CD14-positive monocyte (primary cell): Measurements from ENCODE around the gene ATXN7L1. TPM values are rescaled to one million over a fixed set of nuclear protein-coding genes. Genes with fewer than 3 reads are reported as not detected.

ENCODE experiments used
- DNase-seq, 3 donors: peaks; one replicate each; pipeline ENCODE4 v3.0.0-alpha.2; 2011 to 2022
- H2AFZ ChIP-seq: 2 replicates; pipeline ENCODE4 v1.6.0; 2012; ENCODE audit warnings: mild to moderate bottlenecking, low read depth, low read length, inconsistent platforms; ENCODE audit not compliant: insufficient read depth, poor library complexity, severe bottlenecking
- H3K27ac ChIP-seq, 2 donors: 1 replicate in 1 of 2; 2 replicates in 1 of 2; pipeline ENCODE4 v1.5.1; 2012 to 2013; ENCODE audit warnings: low read length in 2 of 2, control low read depth in 1 of 2, inconsistent platforms in 1 of 2, low read depth in 1 of 2, mild to moderate bottlenecking in 1 of 2
- H3K27me3 ChIP-seq, 2 donors: one replicate each; pipeline versions ENCODE4 v1.6.0 to v1.6.1; 2011 to 2013; ENCODE audit warnings: low read length in 2 of 2; ENCODE audit not compliant: control insufficient read depth in 2 of 2, insufficient read depth in 2 of 2
- H3K36me3 ChIP-seq, 2 donors: replicated peaks in 1 of 2; 1 replicate in 1 of 2; 2 replicates in 1 of 2; pipeline versions ENCODE4 v1.5.1 to v1.6.1; 2012 to 2013; ENCODE audit warnings: low read length in 2 of 2, control low read depth in 1 of 2, inconsistent platforms in 1 of 2, mild to moderate bottlenecking in 1 of 2; ENCODE audit not compliant: insufficient read depth in 2 of 2, control insufficient read depth in 1 of 2
- H3K4me1 ChIP-seq, 2 donors: 1 replicate in 1 of 2; 2 replicates in 1 of 2; pipeline versions ENCODE4 v1.5.1 to v1.6.1; 2012 to 2013; ENCODE audit warnings: low read length in 2 of 2, control low read depth in 1 of 2, inconsistent platforms in 1 of 2, mild to moderate bottlenecking in 1 of 2, moderate library complexity in 1 of 2; ENCODE audit not compliant: insufficient read depth in 2 of 2, control insufficient read depth in 1 of 2
- H3K4me2 ChIP-seq: replicated peaks from 2 replicates; pipeline ENCODE3; 2012; ENCODE audit warnings: low read length, moderate library complexity, mild to moderate bottlenecking; ENCODE audit not compliant: poor library complexity, severe bottlenecking; ENCODE audit errors: extremely low read depth
- H3K4me3 ChIP-seq, 3 experiments: fragments of 200-600 bp in 1 of 3; sonication (generic) in 1 of 3; replicated peaks in 1 of 3; 1 replicate in 2 of 3; 2 replicates in 1 of 3; pipeline ENCODE4 v1.5.1; 2011 to 2013; ENCODE audit warnings: low read length in 3 of 3, mild to moderate bottlenecking in 3 of 3, control low read depth in 2 of 3, low read depth in 2 of 3, inconsistent platforms in 1 of 3, moderate library complexity in 1 of 3
- H3K79me2 ChIP-seq: 2 replicates; pipeline ENCODE4 v1.6.0; 2012; ENCODE audit warnings: mild to moderate bottlenecking, control low read depth, inconsistent platforms, low read length, moderate library complexity; ENCODE audit not compliant: insufficient read depth
- H3K9ac ChIP-seq: 2 replicates; pipeline ENCODE4 v1.6.0; 2017; ENCODE audit warnings: low read length, mild to moderate bottlenecking; ENCODE audit not compliant: insufficient read depth, poor library complexity, severe bottlenecking
- H3K9me3 ChIP-seq, 2 donors: replicated peaks in 1 of 2; 1 replicate in 1 of 2; 2 replicates in 1 of 2; pipeline versions ENCODE4 v1.5.1 to v1.6.1; 2012 to 2013; ENCODE audit warnings: low read length in 2 of 2, control low read depth in 1 of 2; ENCODE audit not compliant: control insufficient read depth in 1 of 2, insufficient read depth in 1 of 2
- H4K20me1 ChIP-seq: 2 replicates; pipeline ENCODE4 v1.6.0; 2012; ENCODE audit warnings: mild to moderate bottlenecking, low read length, control low read depth, moderate library complexity; ENCODE audit not compliant: insufficient read depth
- H3K27ac Mint-ChIP-seq, 7 donors: one replicate each; pipeline ENCODE4 v1.8.0; 2020; ENCODE audit warnings: mild to moderate bottlenecking in 7 of 7, mixed read lengths in 7 of 7, moderate library complexity in 6 of 7, inconsistent platforms in 2 of 7
- H3K27me3 Mint-ChIP-seq, 3 donors: one replicate each; pipeline ENCODE4 v1.8.0; 2021 to 2022; ENCODE audit warnings: low read depth in 3 of 3, mild to moderate bottlenecking in 3 of 3, mixed read lengths in 3 of 3, moderate library complexity in 3 of 3, inconsistent platforms in 1 of 3
- H3K36me3 Mint-ChIP-seq, 2 donors: one replicate each; pipeline ENCODE4 v1.8.0; 2020; ENCODE audit warnings: mixed read lengths in 2 of 2, inconsistent platforms in 1 of 2, mild to moderate bottlenecking in 1 of 2
- H3K4me1 Mint-ChIP-seq: one replicate; pipeline ENCODE4 v1.8.0; 2020; ENCODE audit warnings: mild to moderate bottlenecking, mixed read lengths
- H3K4me3 Mint-ChIP-seq, 2 donors: one replicate each; pipeline ENCODE4 v1.8.0; 2020; ENCODE audit warnings: mild to moderate bottlenecking in 2 of 2, mixed read lengths in 2 of 2, moderate library complexity in 1 of 2
- H3K9me3 Mint-ChIP-seq, 7 donors: one replicate each; pipeline ENCODE4 v1.8.0; 2020 to 2022; ENCODE audit warnings: mixed read lengths in 7 of 7, mild to moderate bottlenecking in 6 of 7, moderate library complexity in 6 of 7, inconsistent platforms in 2 of 7
- CTCF ChIP-seq: fragments of 200-600 bp; IDR thresholded peaks from one replicate; pipeline ENCODE4 v1.8.0; 2022; ENCODE audit warnings: antibody characterized with exemption, mild to moderate bottlenecking
- WGBS: methylation state at CpG from one replicate; pipeline ENCODE4 v1.1.5; 2013; ENCODE audit warnings: missing lambda C conversion rate; ENCODE audit not compliant: insufficient coverage; 5-methylcytosine and 5-hydroxymethylcytosine counted together
- intact Hi-C, 2 donors: fragments of 100-400 bp; cut with micrococcal nuclease; formaldehyde crosslinking; loops; one replicate each; pipeline versions ENCODE4 v1.15.0 to v1.15.1; 2023
- polyA plus RNA-seq, 3 donors: library from polyadenylated mRNA; depleted of rRNA in 1 of 3; unstranded in 2 of 3; stranded (reverse) in 1 of 3; fragments of 300-500 nt in 2 of 3; fragments of >200 nt in 1 of 3; fragmentation: Illumina TruSeq in 2 of 3; gene quantifications; 1 replicate in 2 of 3; 2 replicates in 1 of 3; pipeline ENCODE4 v1.2.3, GENCODE V29; 2012 to 2021

ATXN7L1 gene
- polyA plus RNA-seq, 3 donors, result 4.5 to 12.2 (median 11.2) TPM

DNA sequence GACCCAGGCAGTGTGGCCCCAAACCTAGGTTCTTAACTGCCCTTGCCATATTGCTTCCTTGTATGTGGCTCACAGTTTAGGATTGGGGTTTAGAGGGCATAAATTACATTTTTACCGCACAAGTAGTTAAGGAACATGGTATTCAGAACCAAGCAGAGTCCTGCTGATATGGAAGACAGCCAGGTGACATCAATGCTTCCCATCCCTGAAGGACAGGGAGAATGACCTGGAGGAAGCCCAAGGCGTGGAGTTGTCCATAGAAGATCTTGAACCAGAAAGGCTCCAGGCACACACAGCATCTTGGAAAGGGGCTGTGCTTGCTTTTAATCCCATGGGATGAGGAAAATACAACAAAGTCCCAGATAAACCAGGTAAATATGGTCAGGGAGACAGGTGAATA, 48.3 kb downstream of the ATXN7L1 start:
- no peak overlapping the region for H3K9ac ChIP-seq
- no peak for DNase-seq
- Mint-ChIP-seq H3K27ac (no peak overlapping the region), H3K36me3 (peaks cover 6 to 11% of the 10 kb centered on the region in 2 donors), H3K27me3 (peaks cover 0 to 2% (median 0%) of the 10 kb centered on the region in 3 donors), H3K4me1 (peaks cover 13% of the 10 kb centered on the region), H3K4me3 (no peak overlapping the region), H3K9me3 (peaks cover 0 to 3% (median 0%) of the 10 kb centered on the region in 7 donors)
- intact Hi-C loops, result no loop called here
- no peak overlapping the region for H3K27ac ChIP-seq
- no peak overlapping the region for H2AFZ ChIP-seq
- no peaks in the 10 kb centered on the region for H4K20me1 ChIP-seq
- no peaks in the 10 kb centered on the region for H3K36me3 ChIP-seq
- H3K79me2 ChIP-seq, result no peaks in the 10 kb centered on the region
- H3K4me1 ChIP-seq, result peaks cover 0 to 2% of the 10 kb centered on the region in 2 donors
- H3K9me3 ChIP-seq, result no peaks in the 10 kb centered on the region
- H3K4me2 ChIP-seq, result no peak overlapping the region
- H3K4me3 ChIP-seq, result no peak overlapping the region
- 100% methylated on average over 2 of the region's 2 CpGs for WGBS
- no peaks in the 10 kb centered on the region for H3K27me3 ChIP-seq
- no peak for TF ChIP-seq CTCF

- no peak overlapping the region for H3K27ac Mint-ChIP-seq
- intact Hi-C loops, result no loop called here
Measured at GRCh38 chr7:105827151-105827875, 49.1 kb downstream of the ATXN7L1 start.

More at GRCh38 chr7:105827151-105827875, 49.1 kb downstream of the ATXN7L1 start:
- H3K79me2 ChIP-seq, result no peaks in the 10 kb centered on the region
- no peaks in the 10 kb centered on the region for H3K27me3 ChIP-seq
- Mint-ChIP-seq H3K4me1 (peaks cover 13% of the 10 kb centered on the region), H3K36me3 (peaks cover 6 to 12% of the 10 kb centered on the region in 2 donors), H3K27me3 (no peaks in the 10 kb centered on the region), H3K9me3 (peaks cover 0 to 3% (median 0%) of the 10 kb centered on the region in 7 donors), H3K4me3 (no peak overlapping the region)
- no peaks in the 10 kb centered on the region for H4K20me1 ChIP-seq
- DNase-seq, result no peak
- no peak for TF ChIP-seq CTCF
- no peak overlapping the region for H2AFZ ChIP-seq
- peaks cover 0 to 2% of the 10 kb centered on the region in 2 donors for H3K4me1 ChIP-seq
- no peaks in the 10 kb centered on the region for H3K9me3 ChIP-seq
- no peak overlapping the region for H3K4me2 ChIP-seq
- no peaks in the 10 kb centered on the region for H3K36me3 ChIP-seq
- no CpG with 5 or more reads among the region's 7 CpGs for WGBS
- H3K27ac ChIP-seq, result no peak overlapping the region
- H3K4me3 ChIP-seq, result no peak overlapping the region
- H3K9ac ChIP-seq, result no peak overlapping the region
